ENCODE data around the gene CRTC2. TPM values are rescaled to one million over a fixed set of nuclear protein-coding genes. Genes with fewer than 3 reads are reported as not detected.

CRTC2 gene
- total and polyA plus RNA-seq, 2 experiments from 2014 or later: 10.6 to 20.7 TPM

DNA sequence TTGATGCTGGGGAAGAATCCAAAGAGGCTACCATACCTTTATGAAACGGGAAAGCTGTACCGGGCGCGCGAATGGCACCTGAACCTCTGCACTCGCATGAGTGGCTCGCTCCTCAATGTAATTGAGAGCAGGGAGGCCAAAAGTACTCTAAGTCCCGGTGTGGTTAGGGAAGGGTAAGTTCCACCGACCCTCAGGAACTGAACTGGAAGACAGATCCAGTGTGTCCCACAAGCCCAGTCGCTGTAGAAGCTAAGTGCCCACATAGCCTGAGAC, 36.7 kb downstream of the CRTC2 start:
- H3K4me1 ChIP-seq (ENCODE audit: insufficient read depth): peaks cover 18% of the 10 kb centered on the region
- Mint-ChIP-seq H3K36me3 (ENCODE audit: low read depth) (no peaks in the 10 kb centered on the region; the same call in 2 of the 3 replicates), H3K4me1 (peaks cover 22% of the 10 kb centered on the region), H3K27ac (peak overlapping the region; percentile 96), H3K27me3 (ENCODE audit: insufficient read depth, low read depth, poor library complexity) (peaks cover 16% of the 10 kb centered on the region), H3K4me3 (peak overlapping the region; percentile 83), H3K9me3 (no peaks in the 10 kb centered on the region; the same call in 2 of the 3 replicates)
- no peaks in the 10 kb centered on the region for H3K9me2 ChIP-seq (ENCODE audit: insufficient read depth)
- H4K20me1 ChIP-seq (replicated peaks; ENCODE audit: insufficient read depth): peaks cover 44% of the 10 kb centered on the region
- TF ChIP-seq STAT1 (IDR thresholded peaks at IDR 0.05; ENCODE audit: unreplicated experiment): no peak
- TF ChIP-seq CREB1 (CRISPR knock-in tag; IDR thresholded peaks at IDR 0.05; ENCODE audit: low read depth): no peak
- TF ChIP-seq POLR2AphosphoS5 (IDR thresholded peaks at IDR 0.05; ENCODE audit: low read depth): no peak
- TF ChIP-seq, protein P1, sequence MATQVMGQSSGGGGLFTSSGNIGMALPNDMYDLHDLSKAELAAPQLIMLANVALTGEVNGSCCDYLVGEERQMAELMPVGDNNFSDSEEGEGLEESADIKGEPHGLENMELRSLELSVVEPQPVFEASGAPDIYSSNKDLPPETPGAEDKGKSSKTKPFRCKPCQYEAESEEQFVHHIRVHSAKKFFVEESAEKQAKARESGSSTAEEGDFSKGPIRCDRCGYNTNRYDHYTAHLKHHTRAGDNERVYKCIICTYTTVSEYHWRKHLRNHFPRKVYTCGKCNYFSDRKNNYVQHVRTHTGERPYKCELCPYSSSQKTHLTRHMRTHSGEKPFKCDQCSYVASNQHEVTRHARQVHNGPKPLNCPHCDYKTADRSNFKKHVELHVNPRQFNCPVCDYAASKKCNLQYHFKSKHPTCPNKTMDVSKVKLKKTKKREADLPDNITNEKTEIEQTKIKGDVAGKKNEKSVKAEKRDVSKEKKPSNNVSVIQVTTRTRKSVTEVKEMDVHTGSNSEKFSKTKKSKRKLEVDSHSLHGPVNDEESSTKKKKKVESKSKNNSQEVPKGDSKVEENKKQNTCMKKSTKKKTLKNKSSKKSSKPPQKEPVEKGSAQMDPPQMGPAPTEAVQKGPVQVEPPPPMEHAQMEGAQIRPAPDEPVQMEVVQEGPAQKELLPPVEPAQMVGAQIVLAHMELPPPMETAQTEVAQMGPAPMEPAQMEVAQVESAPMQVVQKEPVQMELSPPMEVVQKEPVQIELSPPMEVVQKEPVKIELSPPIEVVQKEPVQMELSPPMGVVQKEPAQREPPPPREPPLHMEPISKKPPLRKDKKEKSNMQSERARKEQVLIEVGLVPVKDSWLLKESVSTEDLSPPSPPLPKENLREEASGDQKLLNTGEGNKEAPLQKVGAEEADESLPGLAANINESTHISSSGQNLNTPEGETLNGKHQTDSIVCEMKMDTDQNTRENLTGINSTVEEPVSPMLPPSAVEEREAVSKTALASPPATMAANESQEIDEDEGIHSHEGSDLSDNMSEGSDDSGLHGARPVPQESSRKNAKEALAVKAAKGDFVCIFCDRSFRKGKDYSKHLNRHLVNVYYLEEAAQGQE (IDR thresholded peaks at IDR 0.05; ENCODE audit: unreplicated experiment): no peak
- no peak for TF ChIP-seq ZNF114 (CRISPR knock-in tag; IDR thresholded peaks at IDR 0.05)
- TF ChIP-seq, protein P2, sequence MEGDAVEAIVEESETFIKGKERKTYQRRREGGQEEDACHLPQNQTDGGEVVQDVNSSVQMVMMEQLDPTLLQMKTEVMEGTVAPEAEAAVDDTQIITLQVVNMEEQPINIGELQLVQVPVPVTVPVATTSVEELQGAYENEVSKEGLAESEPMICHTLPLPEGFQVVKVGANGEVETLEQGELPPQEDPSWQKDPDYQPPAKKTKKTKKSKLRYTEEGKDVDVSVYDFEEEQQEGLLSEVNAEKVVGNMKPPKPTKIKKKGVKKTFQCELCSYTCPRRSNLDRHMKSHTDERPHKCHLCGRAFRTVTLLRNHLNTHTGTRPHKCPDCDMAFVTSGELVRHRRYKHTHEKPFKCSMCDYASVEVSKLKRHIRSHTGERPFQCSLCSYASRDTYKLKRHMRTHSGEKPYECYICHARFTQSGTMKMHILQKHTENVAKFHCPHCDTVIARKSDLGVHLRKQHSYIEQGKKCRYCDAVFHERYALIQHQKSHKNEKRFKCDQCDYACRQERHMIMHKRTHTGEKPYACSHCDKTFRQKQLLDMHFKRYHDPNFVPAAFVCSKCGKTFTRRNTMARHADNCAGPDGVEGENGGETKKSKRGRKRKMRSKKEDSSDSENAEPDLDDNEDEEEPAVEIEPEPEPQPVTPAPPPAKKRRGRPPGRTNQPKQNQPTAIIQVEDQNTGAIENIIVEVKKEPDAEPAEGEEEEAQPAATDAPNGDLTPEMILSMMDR (conservative IDR thresholded peaks at IDR 0.05; ENCODE audit: low read depth in 2 of 2): no peak
- TF ChIP-seq ZNF331 (CRISPR knock-in tag; IDR thresholded peaks at IDR 0.05; ENCODE audit: low read depth): no peak
- TF ChIP-seq, protein P3, sequence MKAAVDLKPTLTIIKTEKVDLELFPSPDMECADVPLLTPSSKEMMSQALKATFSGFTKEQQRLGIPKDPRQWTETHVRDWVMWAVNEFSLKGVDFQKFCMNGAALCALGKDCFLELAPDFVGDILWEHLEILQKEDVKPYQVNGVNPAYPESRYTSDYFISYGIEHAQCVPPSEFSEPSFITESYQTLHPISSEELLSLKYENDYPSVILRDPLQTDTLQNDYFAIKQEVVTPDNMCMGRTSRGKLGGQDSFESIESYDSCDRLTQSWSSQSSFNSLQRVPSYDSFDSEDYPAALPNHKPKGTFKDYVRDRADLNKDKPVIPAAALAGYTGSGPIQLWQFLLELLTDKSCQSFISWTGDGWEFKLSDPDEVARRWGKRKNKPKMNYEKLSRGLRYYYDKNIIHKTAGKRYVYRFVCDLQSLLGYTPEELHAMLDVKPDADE (IDR thresholded peaks at IDR 0.05): no peak
- no peak for TF ChIP-seq NANOG (IDR thresholded peaks at IDR 0.05; ENCODE audit: borderline replicate concordance)
- TF ChIP-seq JUNB (IDR thresholded peaks at IDR 0.05; ENCODE audit: unreplicated experiment): no peak
- TF ChIP-seq, protein P4, sequence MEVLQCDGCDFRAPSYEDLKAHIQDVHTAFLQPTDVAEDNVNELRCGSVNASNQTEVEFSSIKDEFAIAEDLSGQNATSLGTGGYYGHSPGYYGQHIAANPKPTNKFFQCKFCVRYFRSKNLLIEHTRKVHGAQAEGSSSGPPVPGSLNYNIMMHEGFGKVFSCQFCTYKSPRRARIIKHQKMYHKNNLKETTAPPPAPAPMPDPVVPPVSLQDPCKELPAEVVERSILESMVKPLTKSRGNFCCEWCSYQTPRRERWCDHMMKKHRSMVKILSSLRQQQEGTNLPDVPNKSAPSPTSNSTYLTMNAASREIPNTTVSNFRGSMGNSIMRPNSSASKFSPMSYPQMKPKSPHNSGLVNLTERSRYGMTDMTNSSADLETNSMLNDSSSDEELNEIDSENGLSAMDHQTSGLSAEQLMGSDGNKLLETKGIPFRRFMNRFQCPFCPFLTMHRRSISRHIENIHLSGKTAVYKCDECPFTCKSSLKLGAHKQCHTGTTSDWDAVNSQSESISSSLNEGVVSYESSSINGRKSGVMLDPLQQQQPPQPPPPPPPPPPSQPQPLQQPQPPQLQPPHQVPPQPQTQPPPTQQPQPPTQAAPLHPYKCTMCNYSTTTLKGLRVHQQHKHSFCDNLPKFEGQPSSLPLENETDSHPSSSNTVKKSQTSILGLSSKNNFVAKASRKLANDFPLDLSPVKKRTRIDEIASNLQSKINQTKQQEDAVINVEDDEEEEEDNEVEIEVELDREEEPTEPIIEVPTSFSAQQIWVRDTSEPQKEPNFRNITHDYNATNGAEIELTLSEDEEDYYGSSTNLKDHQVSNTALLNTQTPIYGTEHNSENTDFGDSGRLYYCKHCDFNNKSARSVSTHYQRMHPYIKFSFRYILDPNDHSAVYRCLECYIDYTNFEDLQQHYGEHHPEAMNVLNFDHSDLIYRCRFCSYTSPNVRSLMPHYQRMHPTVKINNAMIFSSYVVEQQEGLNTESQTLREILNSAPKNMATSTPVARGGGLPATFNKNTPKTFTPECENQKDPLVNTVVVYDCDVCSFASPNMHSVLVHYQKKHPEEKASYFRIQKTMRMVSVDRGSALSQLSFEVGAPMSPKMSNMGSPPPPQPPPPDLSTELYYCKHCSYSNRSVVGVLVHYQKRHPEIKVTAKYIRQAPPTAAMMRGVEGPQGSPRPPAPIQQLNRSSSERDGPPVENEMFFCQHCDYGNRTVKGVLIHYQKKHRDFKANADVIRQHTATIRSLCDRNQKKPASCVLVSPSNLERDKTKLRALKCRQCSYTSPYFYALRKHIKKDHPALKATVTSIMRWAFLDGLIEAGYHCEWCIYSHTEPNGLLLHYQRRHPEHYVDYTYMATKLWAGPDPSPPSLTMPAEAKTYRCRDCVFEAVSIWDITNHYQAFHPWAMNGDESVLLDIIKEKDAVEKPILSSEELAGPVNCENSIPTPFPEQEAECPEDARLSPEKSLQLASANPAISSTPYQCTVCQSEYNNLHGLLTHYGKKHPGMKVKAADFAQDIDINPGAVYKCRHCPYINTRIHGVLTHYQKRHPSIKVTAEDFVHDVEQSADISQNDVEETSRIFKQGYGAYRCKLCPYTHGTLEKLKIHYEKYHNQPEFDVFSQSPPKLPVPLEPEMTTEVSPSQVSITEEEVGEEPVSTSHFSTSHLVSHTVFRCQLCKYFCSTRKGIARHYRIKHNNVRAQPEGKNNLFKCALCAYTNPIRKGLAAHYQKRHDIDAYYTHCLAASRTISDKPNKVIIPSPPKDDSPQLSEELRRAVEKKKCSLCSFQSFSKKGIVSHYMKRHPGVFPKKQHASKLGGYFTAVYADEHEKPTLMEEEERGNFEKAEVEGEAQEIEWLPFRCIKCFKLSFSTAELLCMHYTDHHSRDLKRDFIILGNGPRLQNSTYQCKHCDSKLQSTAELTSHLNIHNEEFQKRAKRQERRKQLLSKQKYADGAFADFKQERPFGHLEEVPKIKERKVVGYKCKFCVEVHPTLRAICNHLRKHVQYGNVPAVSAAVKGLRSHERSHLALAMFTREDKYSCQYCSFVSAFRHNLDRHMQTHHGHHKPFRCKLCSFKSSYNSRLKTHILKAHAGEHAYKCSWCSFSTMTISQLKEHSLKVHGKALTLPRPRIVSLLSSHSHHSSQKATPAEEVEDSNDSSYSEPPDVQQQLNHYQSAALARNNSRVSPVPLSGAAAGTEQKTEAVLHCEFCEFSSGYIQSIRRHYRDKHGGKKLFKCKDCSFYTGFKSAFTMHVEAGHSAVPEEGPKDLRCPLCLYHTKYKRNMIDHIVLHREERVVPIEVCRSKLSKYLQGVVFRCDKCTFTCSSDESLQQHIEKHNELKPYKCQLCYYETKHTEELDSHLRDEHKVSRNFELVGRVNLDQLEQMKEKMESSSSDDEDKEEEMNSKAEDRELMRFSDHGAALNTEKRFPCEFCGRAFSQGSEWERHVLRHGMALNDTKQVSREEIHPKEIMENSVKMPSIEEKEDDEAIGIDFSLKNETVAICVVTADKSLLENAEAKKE (CRISPR knock-in tag; IDR thresholded peaks at IDR 0.05): no peak
- TF ChIP-seq EZH2 (IDR thresholded peaks at IDR 0.05; ENCODE audit: low read depth, unreplicated experiment): no peak
- TF ChIP-seq EZH2phosphoT487 (IDR thresholded peaks at IDR 0.05; ENCODE audit: unreplicated experiment): no peak
- H3K27ac ChIP-seq (ENCODE audit: low read depth): peak overlapping the region; percentile 99
- H3K4me3 ChIP-seq: peak overlapping the region; percentile 99
- ATAC-seq (no peak; the same call in 2 of the 3 replicates), DNase-seq (ENCODE audit: low spot score) (peak; percentile 37)
- no peaks in the 10 kb centered on the region for H3K27me3 ChIP-seq (ENCODE audit: insufficient read depth)
- no peak overlapping the region for H2AFZ ChIP-seq
- H3K36me3 ChIP-seq (ENCODE audit: insufficient read depth): no peaks in the 10 kb centered on the region
- peak overlapping the region; percentile 92 for H3K4me2 ChIP-seq
- peaks cover 55% of the 10 kb centered on the region for H3K79me2 ChIP-seq (replicated peaks; ENCODE audit: insufficient read depth)
- peaks cover 13% of the 10 kb centered on the region; the same call in 1 of the 2 replicates for H3F3A ChIP-seq (replicated peaks; ENCODE audit: low read depth)
